H1 (cell line): Measurements from ENCODE around the gene U2SURP. TPM values are rescaled to one million over a fixed set of nuclear protein-coding genes. Genes with fewer than 3 reads are reported as not detected.

Source experiments
- CTCF ChIA-PET: fragments of 300-600 bp; sonication (Branson Sonifier 250); formaldehyde crosslinking; loops from one replicate; lab custom pipeline; 2021; ENCODE audit not compliant: partially characterized antibody; lab: Charles Lee
- POLR2A ChIA-PET: fragments of 300-600 bp; sonication (Branson Sonifier 250); formaldehyde crosslinking; loops from one replicate; lab custom pipeline; 2021; ENCODE audit warnings: inconsistent platforms; ENCODE audit not compliant: partially characterized antibody; lab: Charles Lee
- DNase-seq, 2 experiments: peaks; one replicate each; pipeline versions ENCODE4 v3.0.0 to v3.0.0-alpha.2; 2010 to 2022; ENCODE audit warnings: low spot score in 2 of 2, low read depth in 1 of 2, mixed read lengths in 1 of 2
- FAIRE-seq: peaks from 2 replicates; lab custom pipeline; 2011; peaks lifted over from hg19 to GRCh38; lab: Jason Lieb, UNC
- H2AFZ ChIP-seq: 2 replicates; pipeline ENCODE4 v1.8.1; 2012; ENCODE audit warnings: low read length, inconsistent platforms
- H2AK5ac ChIP-seq: 2 replicates; pipeline ENCODE4 v1.6.1; 2013; ENCODE audit warnings: low read depth, low read length
- H2BK120ac ChIP-seq: replicated peaks from 2 replicates; pipeline ENCODE3; 2013; ENCODE audit warnings: low read depth, low read length, inconsistent platforms
- H2BK12ac ChIP-seq: 2 replicates; pipeline ENCODE4 v1.6.1; 2013; ENCODE audit warnings: low read depth, low read length
- H2BK15ac ChIP-seq: 2 replicates; pipeline ENCODE4 v1.6.1; 2013; ENCODE audit warnings: low read length
- H2BK20ac ChIP-seq: 2 replicates; pipeline ENCODE4 v1.6.1; 2013; ENCODE audit warnings: low read length
- H2BK5ac ChIP-seq: 2 replicates; pipeline ENCODE4 v1.6.1; 2013; ENCODE audit warnings: low read depth, low read length
- H3K14ac ChIP-seq: 2 replicates; pipeline ENCODE4 v1.6.1; 2013; ENCODE audit warnings: inconsistent platforms; ENCODE audit not compliant: insufficient read length
- H3K18ac ChIP-seq: 2 replicates; pipeline ENCODE4 v1.6.1; 2013; ENCODE audit warnings: low read length; ENCODE audit errors: extremely low read depth
- H3K23ac ChIP-seq: 2 replicates; pipeline ENCODE4 v1.6.1; 2013; ENCODE audit warnings: inconsistent platforms; ENCODE audit not compliant: insufficient read length
- H3K23me2 ChIP-seq: 2 replicates; pipeline ENCODE4 v1.6.1; 2013; ENCODE audit warnings: low read depth, low read length
- H3K27ac ChIP-seq: 2 replicates; pipeline ENCODE4 v1.6.1; 2011; ENCODE audit warnings: low read depth, low read length, inconsistent platforms
- H3K27me3 ChIP-seq, 4 experiments: replicated peaks in 1 of 4; 1 replicate in 1 of 4; 2 replicates in 3 of 4; pipeline versions ENCODE4 v1.6.1 to v1.8.1; 2011 to 2013; ENCODE audit warnings: low read length in 3 of 4, mild to moderate bottlenecking in 3 of 4, inconsistent platforms in 2 of 4, mixed read lengths in 2 of 4, moderate library complexity in 1 of 4; ENCODE audit not compliant: control insufficient read depth in 3 of 4, insufficient read depth in 3 of 4; ENCODE audit errors: extremely low read depth in 1 of 4
- H3K36me3 ChIP-seq, 4 experiments: 2 replicates each; pipeline versions ENCODE4 v1.6.1 to v1.8.1; 2011 to 2013; ENCODE audit warnings: mild to moderate bottlenecking in 4 of 4, low read length in 3 of 4, moderate library complexity in 2 of 4, control low read depth in 1 of 4, inconsistent platforms in 1 of 4; ENCODE audit not compliant: insufficient read depth in 4 of 4, control insufficient read depth in 2 of 4
- H3K4ac ChIP-seq: replicated peaks from 2 replicates; pipeline ENCODE3; 2013; ENCODE audit warnings: low read length, low read depth, mixed read lengths, inconsistent platforms; ENCODE audit not compliant: insufficient read length
- H3K4me1 ChIP-seq, 4 experiments: replicated peaks in 1 of 4; 1 replicate in 1 of 4; 2 replicates in 3 of 4; pipeline versions ENCODE4 v1.6.1 to v1.8.1; 2011 to 2013; ENCODE audit warnings: low read length in 3 of 4, inconsistent platforms in 2 of 4, mixed read lengths in 1 of 4; ENCODE audit not compliant: insufficient read depth in 4 of 4, control insufficient read depth in 3 of 4
- H3K4me2 ChIP-seq, 2 experiments: 2 replicates each; pipeline versions ENCODE4 v1.6.1 to v1.8.1; 2011 to 2013; ENCODE audit warnings: low read depth in 2 of 2, low read length in 2 of 2, control low read depth in 1 of 2, inconsistent platforms in 1 of 2, mild to moderate bottlenecking in 1 of 2; ENCODE audit not compliant: insufficient read depth in 1 of 2
- H3K4me3 ChIP-seq, 4 experiments: fragments of 200-600, 300-600 bp in 1 of 4; sonication (generic), shearing (Covaris generic), sonication (Bioruptor Twin) in 1 of 4; 2 replicates each; pipeline versions ENCODE4 v1.5.1 to v1.8.1; 2011 to 2016; ENCODE audit warnings: low read length in 4 of 4, low read depth in 3 of 4, control low read depth in 2 of 4, inconsistent platforms in 2 of 4, mild to moderate bottlenecking in 2 of 4, mixed read lengths in 1 of 4, moderate library complexity in 1 of 4; ENCODE audit not compliant: insufficient read depth in 2 of 4; ENCODE audit errors: extremely low read depth in 1 of 4
- H3K56ac ChIP-seq: replicated peaks from 2 replicates; pipeline ENCODE3; 2013; ENCODE audit warnings: low read depth, mild to moderate bottlenecking, mixed read lengths, low read length, inconsistent platforms; ENCODE audit not compliant: insufficient read length
- H3K79me1 ChIP-seq: 2 replicates; pipeline ENCODE4 v1.6.1; 2013; ENCODE audit warnings: low read depth, low read length, control low read depth
- H3K79me2 ChIP-seq, 2 experiments: 2 replicates each; pipeline versions ENCODE4 v1.6.1 to v1.8.1; 2012 to 2013; ENCODE audit warnings: low read length in 2 of 2, mild to moderate bottlenecking in 2 of 2, inconsistent platforms in 1 of 2; ENCODE audit not compliant: insufficient read depth in 2 of 2, control insufficient read depth in 1 of 2
- H3K9ac ChIP-seq, 4 experiments: replicated peaks in 1 of 4; 1 replicate in 1 of 4; 2 replicates in 3 of 4; pipeline versions ENCODE4 v1.6.1 to v1.8.1; 2011 to 2013; ENCODE audit warnings: low read depth in 3 of 4, low read length in 3 of 4, control low read depth in 2 of 4, mild to moderate bottlenecking in 2 of 4, moderate library complexity in 2 of 4, inconsistent platforms in 1 of 4; ENCODE audit errors: extremely low read depth in 1 of 4
- H3K9me3 ChIP-seq, 2 experiments: 2 replicates each; pipeline versions ENCODE4 v1.6.1 to v1.8.1; 2012 to 2013; ENCODE audit warnings: mild to moderate bottlenecking in 2 of 2, moderate library complexity in 2 of 2, control low read depth in 1 of 2, inconsistent platforms in 1 of 2, low read depth in 1 of 2, low read length in 1 of 2, mixed read lengths in 1 of 2; ENCODE audit not compliant: insufficient read depth in 2 of 2
- H4K20me1 ChIP-seq, 2 experiments: replicated peaks in 1 of 2; 2 replicates each; pipeline versions ENCODE3 to v1.8.1; 2011 to 2013; ENCODE audit warnings: inconsistent platforms in 2 of 2, low read length in 2 of 2, mild to moderate bottlenecking in 1 of 2; ENCODE audit not compliant: insufficient read depth in 2 of 2, control insufficient read depth in 1 of 2
- H4K5ac ChIP-seq: 2 replicates; pipeline ENCODE4 v1.6.1; 2013; ENCODE audit warnings: low read length, low read depth, mixed read lengths, inconsistent platforms; ENCODE audit not compliant: insufficient read length
- H4K8ac ChIP-seq: 2 replicates; pipeline ENCODE4 v1.8.0; 2013; ENCODE audit warnings: mild to moderate bottlenecking, moderate library complexity, low read length, inconsistent platforms; ENCODE audit not compliant: insufficient read depth; ENCODE audit errors: extremely low read depth
- H4K91ac ChIP-seq: replicated peaks from 2 replicates; pipeline ENCODE3; 2013; ENCODE audit warnings: low read length, mixed read lengths, inconsistent platforms; ENCODE audit not compliant: insufficient read length
- CBX5 ChIP-seq: fragments of 300-800, 300-1000 bp; sonication (generic); IDR thresholded peaks from 2 replicates; pipeline ENCODE4 v1.7.1; 2016; ENCODE audit warnings: antibody characterized with exemption, low read length, low read depth
- MAX ChIP-seq: IDR thresholded peaks from 2 replicates; pipeline ENCODE4 v1.6.1; 2012; ENCODE audit warnings: inconsistent platforms
- NRF1 ChIP-seq: IDR thresholded peaks from 2 replicates; pipeline ENCODE4 v1.6.1; 2011; ENCODE audit warnings: mild to moderate bottlenecking, low read depth, low read length, improper control_type of control experiment
- POLR2AphosphoS5 ChIP-seq: IDR thresholded peaks from 2 replicates; pipeline ENCODE4 v1.6.1; 2011; ENCODE audit warnings: low read depth, low read length
- POU5F1 ChIP-seq: IDR thresholded peaks from 2 replicates; pipeline ENCODE4 v1.6.1; 2011; ENCODE audit warnings: low read depth, mild to moderate bottlenecking, low read length, moderate library complexity
- RFX5 ChIP-seq: IDR thresholded peaks from 2 replicates; pipeline ENCODE4 v1.6.1; 2011; ENCODE audit warnings: low read depth, low read length, improper control_type of control experiment, borderline replicate concordance
- WGBS, 2 experiments: shearing (Covaris generic) in 1 of 2; methylation state at CpG; one replicate each; pipeline versions ENCODE4 v1.1.6 to v1.1.7; 2013 to 2015; ENCODE audit warnings: low lambda C conversion rate in 2 of 2, mixed read lengths in 2 of 2, inconsistent platforms in 1 of 2, low coverage in 1 of 2, missing lambda C conversion rate in 1 of 2; ENCODE audit not compliant: insufficient replicate concordance in 2 of 2, insufficient coverage in 1 of 2, insufficient read length in 1 of 2; ENCODE audit errors: extremely low coverage in 1 of 2, missing lambda C conversion rate in 1 of 2; 5-methylcytosine and 5-hydroxymethylcytosine counted together
- polyA plus RNA-seq, 7 experiments: library from polyadenylated mRNA; depleted of rRNA in 3 of 7; stranded (reverse) in 5 of 7; unstranded in 2 of 7; fragments of >200 nt in 5 of 7; fragments of 200-250 nt in 2 of 7; gene quantifications; 1 replicate in 5 of 7; 2 replicates in 1 of 7; 4 replicates in 1 of 7; pipeline versions ENCODE4 v1.2.1 to v1.2.3, GENCODE V29; 2011 to 2013; ENCODE audit warnings: missing spikeins in 2 of 7, mixed read lengths in 2 of 7
- total RNA-seq: library from RNA; stranded (reverse); fragmentation: NEBNext Ultra II Directional; extraction: Animal tissue kit (Norgen Biotek cat#: 25700); gene quantifications from 2 replicates; pipeline ENCODE4 v1.2.1, GENCODE V29; 2021

The U2SURP gene
- total and polyA plus RNA-seq, 2 of the 8 experiments (the other 6 are each of a cell fraction or from before 2014, with no cell fraction given), result 22.2 to 167 TPM

- Histone ChIP-seq H3K56ac (no peak overlapping the region), H3K18ac (no peak overlapping the region), H3K79me1 (no peaks in the 10 kb centered on the region), H3K14ac (no peak overlapping the region), H2AK5ac (no peak overlapping the region), H2BK15ac (no peak overlapping the region), H3K4me1 (no peaks in the 10 kb centered on the region; a peak in 1 of 7 replicates), H3K4me2 (no peak overlapping the region), H3K23me2 (no peaks in the 10 kb centered on the region), H3K36me3 (no peaks in the 10 kb centered on the region; a peak in 1 of 8 replicates), H3K9me3 (peaks cover 0 to 14% of the 10 kb centered on the region in 2 experiments; a peak in 2 of 4 replicates), H2AFZ (no peak overlapping the region), H2BK12ac (no peak overlapping the region), H3K9ac (no peak overlapping the region), H2BK5ac (no peak overlapping the region), H4K8ac (no peak overlapping the region), H3K27me3 (no peaks in the 10 kb centered on the region), H3K23ac (no peak overlapping the region), H3K27ac (no peak overlapping the region), H3K4me3 (no peak overlapping the region), H2BK120ac (no peak overlapping the region), H4K5ac (no peak overlapping the region), H2BK20ac (no peak overlapping the region), H3K4ac (no peak overlapping the region), H4K20me1 (no peaks in the 10 kb centered on the region), H4K91ac (no peak overlapping the region), H3K79me2 (no peaks in the 10 kb centered on the region)
- FAIRE-seq, result no peak
- no peak for TF ChIP-seq POLR2AphosphoS5
- no peak for TF ChIP-seq POU5F1
- TF ChIP-seq CBX5, result no peak
- no peak for TF ChIP-seq NRF1
- no peak for TF ChIP-seq MAX
- no peak for TF ChIP-seq RFX5
- ChIA-PET CTCF (no interaction called here), POLR2A (interaction anchor here (0.6 to 0.8 kb wide), 2 partner anchors 20 to 137 kb away, joined by 3 read pairs; no protein-coding TSS in a partner anchor)
- no peak for DNase-seq
- WGBS, 2 experiments, result 97% methylated on average over 16 of the region's 17 CpGs; no CpG with 5 or more reads in 1 of the 2 experiments
These were observed 83.7 kb downstream of the U2SURP start for GRCh38 chr3:143084856-143085731.
